GM23338 (cell line): Measurements from ENCODE around the gene NOP9. TPM values are rescaled to one million over a fixed set of nuclear protein-coding genes. Genes with fewer than 3 reads are reported as not detected.

Experiments
- ATAC-seq: fragments of 200-7000 bp; cut with Tn5 transposase; 3 replicates; pipeline ENCODE4 v1.9.1; 2020
- DNase-seq: peaks from one replicate; pipeline ENCODE4 v3.0.0-alpha.2; 2015; ENCODE audit warnings: low spot score
- H2AFZ ChIP-seq: fragments of 200-600 bp; sonication (generic); 2 replicates; pipeline ENCODE4 v1.8.0; 2016; ENCODE audit warnings: antibody characterized with exemption, mild to moderate bottlenecking, moderate library complexity
- H3F3A ChIP-seq: fragments of 200-600 bp; sonication (generic); replicated peaks from 2 replicates; pipeline ENCODE4 v1.8.0; 2017; ENCODE audit warnings: antibody characterized with exemption, mixed run types, low read depth
- H3K27ac ChIP-seq: fragments of 200-600 bp; sonication (generic); 2 replicates; pipeline ENCODE4 v1.6.1; 2016; ENCODE audit warnings: low read depth
- H3K27me3 ChIP-seq: fragments of 200-600 bp; sonication (generic); 2 replicates; pipeline ENCODE4 v1.8.0; 2016; ENCODE audit warnings: mild to moderate bottlenecking, mixed run types, moderate library complexity; ENCODE audit not compliant: insufficient read depth
- H3K36me3 ChIP-seq: fragments of 200-600 bp; sonication (generic); 2 replicates; pipeline ENCODE4 v1.8.0; 2016; ENCODE audit warnings: mild to moderate bottlenecking; ENCODE audit not compliant: insufficient read depth
- H3K4me1 ChIP-seq: fragments of 200-600 bp; sonication (generic); 2 replicates; pipeline ENCODE4 v1.8.0; 2016; ENCODE audit warnings: mild to moderate bottlenecking, moderate library complexity; ENCODE audit not compliant: insufficient read depth
- H3K4me2 ChIP-seq: fragments of 200-600 bp; sonication (generic); 2 replicates; pipeline ENCODE4 v1.7.1; 2017; ENCODE audit warnings: mixed run types
- H3K4me3 ChIP-seq: fragments of 200-600 bp; sonication (generic); 2 replicates; pipeline ENCODE4 v1.6.1; 2016; ENCODE audit warnings: mixed run types
- H3K79me2 ChIP-seq: fragments of 200-600 bp; sonication (generic); replicated peaks from 2 replicates; pipeline ENCODE4 v1.8.0; 2017; ENCODE audit warnings: mild to moderate bottlenecking; ENCODE audit not compliant: insufficient read depth
- H3K9me2 ChIP-seq: fragments of 200-600 bp; sonication (generic); 2 replicates; pipeline ENCODE4 v1.8.0; 2017; ENCODE audit not compliant: insufficient read depth
- H4K20me1 ChIP-seq: fragments of 200-600 bp; sonication (generic); replicated peaks from 2 replicates; pipeline ENCODE4 v1.8.0; 2017; ENCODE audit warnings: mild to moderate bottlenecking; ENCODE audit not compliant: insufficient read depth
- H3K27ac Mint-ChIP-seq: 2 replicates; pipeline ENCODE4 v1.8.0; 2020; ENCODE audit warnings: inconsistent platforms, mild to moderate bottlenecking, moderate library complexity, mixed read lengths
- H3K27me3 Mint-ChIP-seq: 3 replicates; pipeline ENCODE4 v1.8.0; 2022; ENCODE audit warnings: low read depth, mild to moderate bottlenecking, moderate library complexity, mixed read lengths, inconsistent platforms; ENCODE audit not compliant: insufficient read depth, poor library complexity
- H3K36me3 Mint-ChIP-seq: 3 replicates; pipeline ENCODE4 v1.8.0; 2021; ENCODE audit warnings: low read depth, mild to moderate bottlenecking, inconsistent platforms, moderate library complexity, mixed read lengths
- H3K4me1 Mint-ChIP-seq: 3 replicates; pipeline ENCODE4 v1.8.0; 2020; ENCODE audit warnings: mild to moderate bottlenecking, inconsistent platforms, mixed read lengths
- H3K4me3 Mint-ChIP-seq: 3 replicates; pipeline ENCODE4 v1.8.0; 2021; ENCODE audit warnings: moderate library complexity, mild to moderate bottlenecking, inconsistent platforms, mixed read lengths
- H3K9me3 Mint-ChIP-seq: 3 replicates; pipeline ENCODE4 v1.8.0; 2020; ENCODE audit warnings: moderate library complexity, mild to moderate bottlenecking, inconsistent platforms, mixed read lengths
- CTCF ChIP-seq, 2 experiments: fragments of 200-600 bp in 1 of 2; sonication (generic) in 1 of 2; conservative IDR thresholded peaks; 2 replicates each; pipeline versions ENCODE4 v1.5.1 to v1.6.1; 2016 to 2017; ENCODE audit warnings: antibody characterized with exemption in 2 of 2, low read depth in 2 of 2, mild to moderate bottlenecking in 2 of 2, moderate library complexity in 1 of 2
- ETS1 ChIP-seq: IDR thresholded peaks from 2 replicates; pipeline ENCODE4 v1.6.1; 2016; ENCODE audit warnings: antibody characterized with exemption
- POLR2AphosphoS5 ChIP-seq: IDR thresholded peaks from 2 replicates; pipeline ENCODE4 v1.6.1; 2016; ENCODE audit warnings: antibody characterized with exemption, low read depth
- REST ChIP-seq: IDR thresholded peaks from one replicate; pipeline ENCODE4 v1.6.1; 2018; ENCODE audit warnings: antibody characterized with exemption; ENCODE audit not compliant: unreplicated experiment
- STAT1 ChIP-seq: IDR thresholded peaks from one replicate; pipeline ENCODE4 v1.6.1; 2016; ENCODE audit warnings: antibody characterized with exemption; ENCODE audit not compliant: unreplicated experiment
- polyA plus RNA-seq: library from polyadenylated mRNA; unstranded; fragments of >200 nt; fragmentation: Nextera tagmentation; extraction: Ambion mirVana; gene quantifications from 2 replicates; pipeline ENCODE4 v1.2.1, GENCODE V29; 2016
- total RNA-seq: library from RNA; depleted of rRNA; stranded (reverse); fragments of >200 nt; shearing (Covaris generic); gene quantifications from 2 replicates; pipeline ENCODE4 v1.2.3, GENCODE V29; 2014

Gene NOP9
- total and polyA plus RNA-seq, 2 experiments from 2014 or later, result 7.9 to 32.8 TPM

- TF ChIP-seq CTCF (conservative IDR thresholded peaks at IDR 0.05; ENCODE audit: low read depth in 2 of 2) (no peak), REST (no peak)
Observed at GRCh38 chr14:24266344-24267244, 33.1 kb upstream of the NOP9 start (continued).

GRCh38 chr14:24267516-24267915 lies 32.1 kb upstream of the NOP9 start:
- Mint-ChIP-seq H3K4me1 (peaks cover 12% of the 10 kb centered on the region), H3K4me3 (no peak overlapping the region; the same call in 2 of the 3 replicates)

More at GRCh38 chr14:24267516-24267915, 32.1 kb upstream of the NOP9 start:
- Histone ChIP-seq H2AFZ (no peak overlapping the region), H3K36me3 (no peaks in the 10 kb centered on the region), H3K4me2 (no peak overlapping the region), H3K27ac (no peak overlapping the region), H3K4me1 (peaks cover 11% of the 10 kb centered on the region), H3F3A (peaks cover 10% of the 10 kb centered on the region; the same call in 1 of the 2 replicates), H3K27me3 (no peaks in the 10 kb centered on the region), H3K9me2 (no peaks in the 10 kb centered on the region), H4K20me1 (no peaks in the 10 kb centered on the region), H3K79me2 (no peaks in the 10 kb centered on the region; the same call in 1 of the 2 replicates), H3K4me3 (no peak overlapping the region)
- Mint-ChIP-seq H3K9me3 (no peaks in the 10 kb centered on the region; the same call in 2 of the 3 replicates), H3K27me3 (peaks cover 7% of the 10 kb centered on the region), H3K36me3 (peaks cover 6% of the 10 kb centered on the region; the same call in 2 of the 3 replicates), H3K27ac (no peak overlapping the region)
- TF ChIP-seq ETS1 (no peak), CTCF (conservative IDR thresholded peaks at IDR 0.05; ENCODE audit: low read depth in 2 of 2) (no peak), STAT1 (no peak), POLR2AphosphoS5 (no peak)
- DNase-seq (no peak), ATAC-seq (no peak)
